OCI-LY1 (cell line): ENCODE results near the gene ACVR1B.

ENCODE experiments used
- H2AFZ ChIP-seq: fragments of 200-600 bp; sonication (generic), shearing (Covaris generic); 2 replicates; pipeline ENCODE4 v1.6.0; 2014; ENCODE audit warnings: antibody characterized with exemption, mild to moderate bottlenecking, low read length
- H3F3A ChIP-seq: fragments of 200-600 bp; sonication (generic), shearing (Covaris generic); 2 replicates; pipeline ENCODE4 v1.6.0; 2014; ENCODE audit warnings: mild to moderate bottlenecking, antibody characterized with exemption, low read length, moderate library complexity; ENCODE audit not compliant: insufficient read depth
- H3K27ac ChIP-seq: fragments of 200-600 bp; sonication (generic); 2 replicates; pipeline ENCODE4 v1.5.1; 2014; ENCODE audit warnings: low read length, mixed run types, mild to moderate bottlenecking, low read depth; ENCODE audit not compliant: poor library complexity, severe bottlenecking
- H3K27me3 ChIP-seq: fragments of 200-600 bp; sonication (generic); 2 replicates; pipeline ENCODE4 v1.6.0; 2014; ENCODE audit warnings: antibody characterized with exemption, mild to moderate bottlenecking, low read length, moderate library complexity; ENCODE audit not compliant: insufficient read depth
- H3K36me3 ChIP-seq: fragments of 200-600 bp; sonication (generic); 2 replicates; pipeline ENCODE4 v1.6.1; 2014; ENCODE audit warnings: mild to moderate bottlenecking, antibody characterized with exemption, low read length, moderate library complexity, mixed read lengths; ENCODE audit not compliant: insufficient read depth
- H3K4me1 ChIP-seq: fragments of 200-600 bp; sonication (generic); 2 replicates; pipeline ENCODE4 v1.5.1; 2014; ENCODE audit warnings: mild to moderate bottlenecking, low read length, moderate library complexity; ENCODE audit not compliant: insufficient read depth, severe bottlenecking
- H3K4me2 ChIP-seq: fragments of 200-600 bp; sonication (generic), shearing (Covaris generic); 2 replicates; pipeline ENCODE4 v1.6.1; 2014; ENCODE audit warnings: low read length
- H3K4me3 ChIP-seq: fragments of 200-600 bp; sonication (generic); 2 replicates; pipeline ENCODE4 v1.5.1; 2014; ENCODE audit warnings: low read length, low read depth, mild to moderate bottlenecking, mixed read lengths; ENCODE audit not compliant: poor library complexity, severe bottlenecking
- H3K79me2 ChIP-seq: fragments of 200-600 bp; shearing (Covaris generic); 2 replicates; pipeline ENCODE4 v1.6.1; 2016; ENCODE audit warnings: mixed run types, low read length, mixed read lengths; ENCODE audit not compliant: insufficient read depth
- H3K9ac ChIP-seq: fragments of 200-600 bp; sonication (generic), shearing (Covaris generic); 2 replicates; pipeline ENCODE4 v1.6.1; 2014; ENCODE audit warnings: mild to moderate bottlenecking, low read length, mixed read lengths
- H3K9me2 ChIP-seq: fragments of 200-600 bp; sonication (generic), shearing (Covaris generic); 2 replicates; pipeline ENCODE4 v1.6.1; 2014; ENCODE audit warnings: low read depth, mild to moderate bottlenecking, low read length, mixed read lengths
- H3K9me3 ChIP-seq: fragments of 200-600 bp; shearing (Covaris generic); 2 replicates; pipeline ENCODE4 v1.6.1; 2014; ENCODE audit warnings: low read length, mixed read lengths
- H4K20me1 ChIP-seq: fragments of 200-600 bp; sonication (generic), shearing (Covaris generic); 2 replicates; pipeline ENCODE4 v1.6.0; 2016; ENCODE audit warnings: mild to moderate bottlenecking, low read length; ENCODE audit not compliant: insufficient read depth
- EZH2 ChIP-seq: fragments of 200-600 bp; sonication (generic), shearing (Covaris generic); IDR thresholded peaks from 2 replicates; pipeline ENCODE4 v1.8.0; 2017; ENCODE audit warnings: borderline replicate concordance, mixed run types, mild to moderate bottlenecking, antibody characterized with exemption, low read length, moderate library complexity, mixed read lengths
- TF ChIP-seq, protein P1 (sequence below): fragments of 200-600 bp; sonication (generic), shearing (Covaris generic); IDR thresholded peaks from 2 replicates; pipeline ENCODE4 v1.5.1; 2017; ENCODE audit warnings: mild to moderate bottlenecking, antibody characterized with exemption, low read length, moderate library complexity, mixed read lengths

ACVR1B gene

DNA sequence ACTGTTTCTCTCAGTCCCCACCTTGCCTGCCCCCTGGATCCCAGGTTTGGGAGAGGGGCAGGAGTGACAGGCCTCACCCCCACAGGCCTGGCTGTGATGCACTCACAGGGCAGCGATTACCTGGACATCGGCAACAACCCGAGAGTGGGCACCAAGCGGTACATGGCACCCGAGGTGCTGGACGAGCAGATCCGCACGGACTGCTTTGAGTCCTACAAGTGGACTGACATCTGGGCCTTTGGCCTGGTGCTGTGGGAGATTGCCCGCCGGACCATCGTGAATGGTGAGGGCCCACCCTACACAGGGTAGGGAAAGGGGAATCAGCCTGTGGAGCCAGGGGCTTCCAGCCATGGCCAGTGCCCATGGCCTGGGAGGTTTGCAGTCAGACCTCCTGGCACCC lies 35.5 kb upstream of the ACVR1B start:
- no peak overlapping the region for H3K9ac ChIP-seq
- TF ChIP-seq EZH2, result no peak
- TF ChIP-seq, protein P1, sequence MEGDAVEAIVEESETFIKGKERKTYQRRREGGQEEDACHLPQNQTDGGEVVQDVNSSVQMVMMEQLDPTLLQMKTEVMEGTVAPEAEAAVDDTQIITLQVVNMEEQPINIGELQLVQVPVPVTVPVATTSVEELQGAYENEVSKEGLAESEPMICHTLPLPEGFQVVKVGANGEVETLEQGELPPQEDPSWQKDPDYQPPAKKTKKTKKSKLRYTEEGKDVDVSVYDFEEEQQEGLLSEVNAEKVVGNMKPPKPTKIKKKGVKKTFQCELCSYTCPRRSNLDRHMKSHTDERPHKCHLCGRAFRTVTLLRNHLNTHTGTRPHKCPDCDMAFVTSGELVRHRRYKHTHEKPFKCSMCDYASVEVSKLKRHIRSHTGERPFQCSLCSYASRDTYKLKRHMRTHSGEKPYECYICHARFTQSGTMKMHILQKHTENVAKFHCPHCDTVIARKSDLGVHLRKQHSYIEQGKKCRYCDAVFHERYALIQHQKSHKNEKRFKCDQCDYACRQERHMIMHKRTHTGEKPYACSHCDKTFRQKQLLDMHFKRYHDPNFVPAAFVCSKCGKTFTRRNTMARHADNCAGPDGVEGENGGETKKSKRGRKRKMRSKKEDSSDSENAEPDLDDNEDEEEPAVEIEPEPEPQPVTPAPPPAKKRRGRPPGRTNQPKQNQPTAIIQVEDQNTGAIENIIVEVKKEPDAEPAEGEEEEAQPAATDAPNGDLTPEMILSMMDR, result no peak
- no peaks in the 10 kb centered on the region for H3K9me3 ChIP-seq
- H2AFZ ChIP-seq, result no peak overlapping the region
- H3K27ac ChIP-seq, result no peak overlapping the region
- H3K4me1 ChIP-seq, result no peaks in the 10 kb centered on the region
- no peaks in the 10 kb centered on the region for H3K27me3 ChIP-seq
- no peaks in the 10 kb centered on the region for H4K20me1 ChIP-seq
- H3K4me2 ChIP-seq, result no peak overlapping the region
- no peaks in the 10 kb centered on the region for H3F3A ChIP-seq
- H3K79me2 ChIP-seq, result no peaks in the 10 kb centered on the region
- no peaks in the 10 kb centered on the region for H3K9me2 ChIP-seq
- H3K4me3 ChIP-seq, result no peak overlapping the region
- H3K36me3 ChIP-seq, result no peaks in the 10 kb centered on the region

DNA sequence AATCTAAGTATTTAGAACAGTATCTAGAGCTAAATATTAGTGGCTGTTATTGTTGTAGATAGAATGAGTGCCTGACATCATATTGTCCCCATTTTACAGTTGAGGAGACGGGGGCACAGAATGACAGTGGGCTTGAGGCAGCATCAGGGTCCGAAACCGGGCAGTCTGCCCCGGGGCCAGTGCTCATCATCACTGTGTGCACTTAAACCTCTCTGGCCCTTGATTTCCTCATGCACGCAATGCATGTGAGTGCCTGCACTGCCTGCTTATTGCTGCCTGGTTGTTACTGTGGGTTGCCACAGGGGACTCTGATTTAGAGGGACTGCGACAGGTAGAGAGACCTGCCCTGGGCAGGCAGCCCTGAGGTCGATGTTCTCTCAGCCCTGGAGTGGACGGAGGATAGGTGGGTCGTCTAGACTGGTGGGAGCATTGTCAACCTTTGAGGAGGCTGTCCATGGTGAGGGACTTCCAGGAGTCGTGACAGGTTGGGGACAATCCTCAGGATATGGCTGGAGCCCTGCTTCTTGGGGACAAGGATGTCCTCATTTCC lies 34.4 kb upstream of the ACVR1B start:
- no peak overlapping the region for H3K27ac ChIP-seq
- H3K27me3 ChIP-seq, result no peaks in the 10 kb centered on the region
- H2AFZ ChIP-seq, result no peak overlapping the region
- H4K20me1 ChIP-seq, result no peaks in the 10 kb centered on the region
- no peaks in the 10 kb centered on the region for H3K36me3 ChIP-seq
- TF ChIP-seq, protein P1, result no peak
- no peak for TF ChIP-seq EZH2
- no peak overlapping the region for H3K4me2 ChIP-seq
- no peaks in the 10 kb centered on the region for H3K9me3 ChIP-seq
- no peaks in the 10 kb centered on the region for H3K79me2 ChIP-seq
- H3K4me1 ChIP-seq, result no peaks in the 10 kb centered on the region
- no peaks in the 10 kb centered on the region for H3F3A ChIP-seq
- H3K9me2 ChIP-seq, result no peaks in the 10 kb centered on the region
- no peak overlapping the region for H3K9ac ChIP-seq
- H3K4me3 ChIP-seq, result no peak overlapping the region

DNA sequence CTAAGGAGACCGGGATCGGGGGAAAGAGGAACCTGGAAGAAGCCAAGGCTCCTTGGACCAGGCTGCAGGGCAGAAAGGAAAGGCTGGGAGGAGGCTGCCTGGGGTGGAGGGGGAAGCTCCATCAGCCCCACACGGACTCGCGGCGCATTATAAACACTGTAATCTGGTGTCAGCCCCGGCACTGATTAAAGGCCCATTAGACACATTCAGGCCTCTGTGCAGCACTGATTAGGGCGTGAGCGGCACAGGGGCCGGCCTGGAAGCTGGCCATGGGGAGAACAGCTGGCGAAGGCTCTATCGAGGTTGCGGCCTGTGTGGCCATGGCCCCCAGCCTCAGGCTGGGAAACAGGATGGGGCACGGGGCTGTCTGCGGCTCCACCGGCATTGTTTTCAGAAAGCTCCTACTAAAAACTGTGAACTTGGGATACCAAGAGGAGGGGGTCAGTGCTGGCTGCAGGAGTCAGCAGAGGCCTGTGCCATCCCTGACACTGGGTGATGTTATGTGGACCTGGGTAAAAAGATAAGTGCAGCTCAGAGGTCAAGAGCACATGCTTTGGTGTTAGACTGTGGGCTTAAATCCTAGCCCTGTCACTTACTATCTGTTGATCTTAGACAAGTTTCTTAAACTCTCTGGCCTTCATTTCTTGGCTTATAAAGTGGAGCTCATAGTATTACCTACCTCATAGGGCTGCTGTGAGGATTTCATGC lies 33.6 kb upstream of the ACVR1B start:
- H3K4me3 ChIP-seq, result no peak overlapping the region
- H3K27me3 ChIP-seq, result no peaks in the 10 kb centered on the region
- H3K9me2 ChIP-seq, result no peaks in the 10 kb centered on the region
- no peak overlapping the region for H3K4me2 ChIP-seq
- no peaks in the 10 kb centered on the region for H3K79me2 ChIP-seq
- no peaks in the 10 kb centered on the region for H3F3A ChIP-seq
- H4K20me1 ChIP-seq, result no peaks in the 10 kb centered on the region
- TF ChIP-seq, protein P1, result no peak
- no peak for TF ChIP-seq EZH2
- H2AFZ ChIP-seq, result no peak overlapping the region
- H3K9ac ChIP-seq, result no peak overlapping the region
- no peak overlapping the region for H3K27ac ChIP-seq
- H3K4me1 ChIP-seq, result no peaks in the 10 kb centered on the region
- no peaks in the 10 kb centered on the region for H3K9me3 ChIP-seq
- H3K36me3 ChIP-seq, result no peaks in the 10 kb centered on the region
